Measurements from ENCODE around the gene GPD2. TPM values are rescaled to one million over a fixed set of nuclear protein-coding genes. Genes with fewer than 3 reads are reported as not detected.

The GPD2 gene
- total and polyA plus RNA-seq, 12 donors = 3.7 to 20.9 (median 14.3) TPM

DNA sequence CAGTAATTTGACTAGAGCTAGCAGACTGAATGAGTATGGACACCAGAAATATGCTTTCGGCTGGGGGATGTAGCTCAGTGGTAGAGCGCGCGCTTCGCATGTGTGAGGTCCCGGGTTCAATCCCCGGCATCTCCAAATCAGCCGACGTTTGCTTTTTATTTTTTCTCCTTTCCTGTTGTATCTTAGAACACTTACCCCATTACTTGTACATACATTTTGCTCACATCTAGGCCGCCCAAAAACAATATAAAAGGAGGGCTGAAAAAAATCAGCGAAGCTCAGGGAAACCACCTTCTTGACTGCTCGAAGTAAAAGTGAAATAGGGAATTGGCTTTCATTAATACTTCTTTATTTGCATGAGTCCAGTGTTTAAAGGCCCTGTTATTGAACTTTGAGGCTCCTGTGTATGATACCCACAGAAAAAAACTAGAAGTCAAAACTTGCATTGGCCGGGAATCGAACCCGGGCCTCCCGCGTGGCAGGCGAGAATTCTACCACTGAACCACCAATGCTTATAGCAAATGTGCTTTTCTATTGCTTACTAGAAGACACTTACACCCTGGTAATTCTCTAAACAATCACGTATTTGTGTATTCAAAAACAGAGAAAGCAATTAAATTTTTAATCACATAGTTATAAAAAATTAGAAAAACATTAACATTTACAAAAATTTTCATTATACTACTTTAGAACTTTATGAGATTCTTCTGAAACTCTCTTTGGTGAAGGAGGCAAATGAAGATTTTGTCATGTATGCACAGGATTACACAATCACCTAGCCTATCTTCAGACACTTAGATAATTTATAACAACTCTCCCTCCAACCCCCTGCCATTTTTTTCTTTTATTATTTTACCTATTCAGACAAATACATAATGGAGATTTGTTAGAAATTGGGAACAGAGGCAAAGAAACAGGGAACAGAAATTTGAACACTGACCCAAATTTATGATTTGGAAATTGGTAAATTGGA, 35.2 kb upstream of the GPD2 start:
- no peaks in the 10 kb centered on the region for H3K9me3 ChIP-seq
- peak; percentile 59 to 79 for DNase-seq
- H3K36me3 ChIP-seq = no peaks in the 10 kb centered on the region
- ATAC-seq = peak; percentile 90 to 97 (median 92)
- TF ChIP-seq CTCF (IDR thresholded peaks at IDR 0.05) = no peak
- peak overlapping the region; percentile 52 to 97 (median 89) for H3K27ac ChIP-seq
- peaks cover 0 to 26% (median 7%) of the 10 kb centered on the region in 9 donors for H3K4me1 ChIP-seq
- intact Hi-C loops (cut with DNase I) = loop anchor here in 8 of 10 donors (1.0 to 10.0 kb wide), 13 partner anchors 36 to 194 kb away; partner anchors contain the start of genes GPD2 (in 5 of the 8) and NR4A2 (in 2 of the 8)
- H3K4me3 ChIP-seq = peak overlapping the region; percentile 51 to 85 (median 75)
- peaks cover 0 to 3% (median 0%) of the 10 kb centered on the region in 7 donors for H3K27me3 ChIP-seq
- 0 to 1% methylated on average over 19 of the region's 19 CpGs for whole genome bisulfite sequencing, 2 donors

GRCh38 chr2:156401861-156402260, 34.3 kb upstream of the GPD2 start:
- H3K27ac ChIP-seq = no peak overlapping the region
- WGBS, 2 donors = 81 to 88% methylated on average over 5 of the region's 5 CpGs
- ATAC-seq = no peak
- DNase-seq = no peak
- H3K4me1 ChIP-seq = peaks cover 0 to 26% (median 7%) of the 10 kb centered on the region in 9 donors
- H3K36me3 ChIP-seq = no peaks in the 10 kb centered on the region
- no peaks in the 10 kb centered on the region for H3K9me3 ChIP-seq
- peaks cover 0 to 3% (median 0%) of the 10 kb centered on the region in 7 donors for H3K27me3 ChIP-seq
- no peak for TF ChIP-seq CTCF (IDR thresholded peaks at IDR 0.05)
- intact Hi-C loops (cut with DNase I) = loop anchor here in 8 of 10 donors (2.0 to 10.0 kb wide), 11 partner anchors 35 to 193 kb away; partner anchors contain the start of genes GPD2 (in 5 of the 8) and NR4A2 (in 2 of the 8)
- no peak overlapping the region for H3K4me3 ChIP-seq

DNA sequence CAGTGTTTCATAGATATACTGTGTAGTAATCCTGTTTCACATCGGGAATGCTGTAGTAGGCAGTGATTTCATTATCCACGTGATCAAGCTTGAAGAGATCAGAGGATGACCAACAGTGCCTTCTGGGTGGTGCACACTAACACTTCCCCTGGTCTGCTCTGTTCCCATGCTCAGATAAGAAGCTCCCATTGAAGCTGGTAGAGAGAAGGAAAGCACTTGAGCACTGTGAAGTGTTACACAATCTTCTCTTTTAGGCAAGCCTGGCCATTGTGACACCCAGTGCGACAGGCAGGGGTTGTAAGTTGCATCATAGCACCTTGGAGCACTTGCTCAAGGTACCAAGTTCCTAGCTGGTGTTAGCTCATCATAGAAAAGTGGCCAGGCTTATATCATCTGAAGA, 30.6 kb upstream of the GPD2 start:
- ATAC-seq (peak in 5 of 8 donors; percentile 18 to 79 (median 40)), DNase-seq (no peak)
- peaks cover 0 to 6% (median 0%) of the 10 kb centered on the region in 7 donors for H3K27me3 ChIP-seq
- intact Hi-C loops (cut with DNase I) = loop anchor here in 3 of 10 donors (10.0 kb wide), 3 partner anchors 159 to 189 kb away; no protein-coding TSS in a partner anchor
- no peak for TF ChIP-seq CTCF (IDR thresholded peaks at IDR 0.05)
- no peak overlapping the region for H3K27ac ChIP-seq
- peaks cover 0 to 9% (median 0%) of the 10 kb centered on the region in 9 donors for H3K4me1 ChIP-seq
- WGBS, 2 donors = 40 to 52% methylated on average over 3 of the region's 3 CpGs
- no peaks in the 10 kb centered on the region for H3K9me3 ChIP-seq
- no peak overlapping the region for H3K4me3 ChIP-seq
- H3K36me3 ChIP-seq = no peaks in the 10 kb centered on the region

DNA sequence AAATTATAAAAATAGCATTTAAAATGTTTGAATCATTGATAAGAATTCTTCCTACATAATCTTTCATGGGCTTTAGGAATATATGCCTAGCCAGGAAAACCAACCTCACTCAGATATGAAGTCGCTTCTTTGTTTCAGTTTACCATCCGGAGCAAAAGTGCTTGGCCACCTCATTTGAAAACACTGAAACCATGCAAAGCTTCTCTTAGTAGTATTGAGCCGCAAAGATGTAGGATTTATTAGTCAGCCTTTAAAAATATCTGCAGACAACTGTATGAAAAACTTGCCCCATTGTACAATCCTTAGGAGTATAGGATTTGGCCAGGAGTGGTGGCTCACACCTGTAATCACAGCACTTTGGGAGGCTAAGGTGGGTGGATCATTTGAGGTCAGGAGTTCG, 24.3 kb upstream of the GPD2 start:
- intact Hi-C loops (cut with DNase I) = loop anchor here in 1 of 10 donors (10.0 kb wide), 1 partner anchor 783 kb away; no protein-coding TSS in a partner anchor
- no peak overlapping the region for H3K27ac ChIP-seq
- H3K4me1 ChIP-seq = no peaks in the 10 kb centered on the region
- H3K36me3 ChIP-seq = no peaks in the 10 kb centered on the region
- 96 to 97% methylated on average over 4 of the region's 4 CpGs for WGBS, 2 donors
- H3K27me3 ChIP-seq = peaks cover 0 to 6% (median 0%) of the 10 kb centered on the region in 7 donors
- ATAC-seq (no peak), DNase-seq (no peak)
- H3K4me3 ChIP-seq = no peak overlapping the region
- no peak for TF ChIP-seq CTCF (IDR thresholded peaks at IDR 0.05)
- H3K9me3 ChIP-seq = no peaks in the 10 kb centered on the region
